ENCODE results near the gene TADA2B.

DNA sequence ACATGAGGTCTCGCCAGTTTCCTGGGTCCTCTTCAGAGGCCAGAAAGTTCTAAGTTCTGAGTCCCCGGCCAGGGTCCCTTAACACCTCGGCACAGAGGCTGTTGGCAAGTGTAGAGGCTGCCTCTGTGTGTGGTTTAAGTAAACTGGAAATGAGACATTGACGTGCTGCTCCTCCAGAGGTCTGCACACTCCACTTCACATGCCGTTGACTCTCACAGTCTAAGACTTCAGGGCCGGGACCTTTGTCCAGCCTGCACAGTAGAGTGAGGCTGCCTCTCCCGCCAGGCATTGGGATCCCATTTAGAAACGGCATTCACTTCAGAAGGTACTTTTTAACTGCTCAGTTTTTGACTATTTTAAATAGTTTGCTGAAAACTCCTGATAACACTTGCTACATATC is 10.6 kb upstream of the TADA2B start:
- TF ChIP-seq, protein P1, sequence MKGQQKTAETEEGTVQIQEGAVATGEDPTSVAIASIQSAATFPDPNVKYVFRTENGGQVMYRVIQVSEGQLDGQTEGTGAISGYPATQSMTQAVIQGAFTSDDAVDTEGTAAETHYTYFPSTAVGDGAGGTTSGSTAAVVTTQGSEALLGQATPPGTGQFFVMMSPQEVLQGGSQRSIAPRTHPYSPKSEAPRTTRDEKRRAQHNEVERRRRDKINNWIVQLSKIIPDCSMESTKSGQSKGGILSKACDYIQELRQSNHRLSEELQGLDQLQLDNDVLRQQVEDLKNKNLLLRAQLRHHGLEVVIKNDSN (CRISPR knock-in tag; IDR thresholded peaks at IDR 0.05) = no peak
- TF ChIP-seq HLTF (IDR thresholded peaks at IDR 0.05) (no peak), CBFA2T3 (IDR thresholded peaks at IDR 0.05) (no peak), ESRRA (IDR thresholded peaks at IDR 0.05; ENCODE audit: borderline replicate concordance, low read depth) (no peak)

Data from K562 (cell line).